SU-DHL-6 (cell line): ENCODE results near the gene COL4A2.

Experiments used
- H2AFZ ChIP-seq: fragments of 200-600 bp; sonication (generic); 2 replicates; pipeline ENCODE4 v1.6.1; 2014; ENCODE audit warnings: low read depth, mild to moderate bottlenecking, moderate library complexity, mixed read lengths, antibody characterized with exemption, low read length; ENCODE audit not compliant: severe bottlenecking
- H3F3A ChIP-seq: fragments of 200-600 bp; shearing (Covaris generic); 2 replicates; pipeline ENCODE4 v1.6.0; 2016; ENCODE audit warnings: antibody characterized with exemption, mild to moderate bottlenecking; ENCODE audit not compliant: insufficient read depth
- H3K27ac ChIP-seq: fragments of 200-600 bp; sonication (generic); 2 replicates; pipeline ENCODE4 v1.5.1; 2016; ENCODE audit warnings: low read depth, mild to moderate bottlenecking, low read length, moderate library complexity, mixed read lengths
- H3K27me3 ChIP-seq: fragments of 200-600 bp; sonication (generic), shearing (Covaris generic); 2 replicates; pipeline ENCODE4 v1.6.0; 2014; ENCODE audit warnings: mild to moderate bottlenecking, low read length
- H3K36me3 ChIP-seq: fragments of 200-600 bp; sonication (generic); 2 replicates; pipeline ENCODE4 v1.6.1; 2014; ENCODE audit warnings: mild to moderate bottlenecking, low read length, mixed read lengths
- H3K4me2 ChIP-seq: fragments of 300-600, 200-600 bp; shearing (Covaris generic), sonication (generic); 2 replicates; pipeline ENCODE4 v1.6.0; 2014; ENCODE audit warnings: low read length, low read depth, mild to moderate bottlenecking; ENCODE audit not compliant: poor library complexity, severe bottlenecking
- H3K4me3 ChIP-seq: fragments of 200-600 bp; sonication (generic); 2 replicates; pipeline ENCODE4 v1.5.1; 2014; ENCODE audit warnings: antibody characterized with exemption, low read length, mild to moderate bottlenecking, mixed read lengths; ENCODE audit not compliant: insufficient read depth, poor library complexity, severe bottlenecking
- H3K79me2 ChIP-seq: fragments of 200-600 bp; sonication (generic); 2 replicates; pipeline ENCODE4 v1.6.1; 2014; ENCODE audit warnings: mild to moderate bottlenecking, low read length, moderate library complexity; ENCODE audit not compliant: insufficient read depth
- H3K9ac ChIP-seq: fragments of 200-600 bp; sonication (generic); 2 replicates; pipeline ENCODE4 v1.7.0; 2014; ENCODE audit warnings: mild to moderate bottlenecking, low read length
- H3K9me2 ChIP-seq: fragments of 200-600 bp; sonication (generic); replicated peaks from 2 replicates; pipeline ENCODE4 v1.6.1; 2014; ENCODE audit warnings: low read length; ENCODE audit not compliant: insufficient read depth
- H3K9me3 ChIP-seq: fragments of 200-600 bp; sonication (generic); 2 replicates; pipeline ENCODE4 v1.6.1; 2014; ENCODE audit warnings: low read length, mixed read lengths; ENCODE audit not compliant: insufficient read depth
- H4K20me1 ChIP-seq: fragments of 200-600 bp; sonication (generic); 2 replicates; pipeline ENCODE4 v1.6.1; 2014; ENCODE audit warnings: low read depth, mild to moderate bottlenecking, antibody characterized with exemption, low read length, moderate library complexity, mixed read lengths
- CTCF ChIP-seq: fragments of 200-600 bp; sonication (generic); IDR thresholded peaks from one replicate; pipeline ENCODE4 v1.5.1; 2017; ENCODE audit warnings: antibody characterized with exemption, mild to moderate bottlenecking, low read length, moderate library complexity; ENCODE audit not compliant: insufficient read depth, poor library complexity, severe bottlenecking
- EZH2phosphoT487 ChIP-seq: fragments of 200-600 bp; sonication (generic), shearing (Covaris generic); conservative IDR thresholded peaks from 2 replicates; pipeline ENCODE4 v1.6.1; 2018; ENCODE audit warnings: mild to moderate bottlenecking, antibody characterized with exemption, low read length, moderate library complexity, mixed read lengths

COL4A2 gene

GRCh38 chr13:110294146-110294545, 12.9 kb upstream of the COL4A2 start:
- Histone ChIP-seq H3K79me2 (no peaks in the 10 kb centered on the region), H3K9ac (no peak overlapping the region), H4K20me1 (no peaks in the 10 kb centered on the region), H3K9me3 (no peaks in the 10 kb centered on the region), H3K4me3 (no peak overlapping the region), H3K36me3 (no peaks in the 10 kb centered on the region), H3K9me2 (no peaks in the 10 kb centered on the region), H3K27ac (no peak overlapping the region), H3F3A (no peaks in the 10 kb centered on the region), H3K27me3 (no peaks in the 10 kb centered on the region), H2AFZ (no peak overlapping the region), H3K4me2 (no peak overlapping the region)
- no peak for TF ChIP-seq CTCF
- no peak for TF ChIP-seq EZH2phosphoT487

GRCh38 chr13:110294622-110295021, 12.5 kb upstream of the COL4A2 start:
- Histone ChIP-seq H3K27ac (no peak overlapping the region), H3K9me2 (no peaks in the 10 kb centered on the region), H3K4me3 (no peak overlapping the region), H3K9ac (no peak overlapping the region), H2AFZ (no peak overlapping the region), H3K4me2 (no peak overlapping the region), H3K36me3 (no peaks in the 10 kb centered on the region), H4K20me1 (no peaks in the 10 kb centered on the region), H3K79me2 (no peaks in the 10 kb centered on the region), H3K27me3 (no peaks in the 10 kb centered on the region), H3F3A (no peaks in the 10 kb centered on the region), H3K9me3 (no peaks in the 10 kb centered on the region)
- TF ChIP-seq EZH2phosphoT487 (no peak), CTCF (no peak)

GRCh38 chr13:110297011-110297410, 10.1 kb upstream of the COL4A2 start:
- no peak overlapping the region for H3K27ac ChIP-seq
- H4K20me1 ChIP-seq = no peaks in the 10 kb centered on the region
- H3K9me2 ChIP-seq = no peaks in the 10 kb centered on the region
- H2AFZ ChIP-seq = no peak overlapping the region
- no peaks in the 10 kb centered on the region for H3K27me3 ChIP-seq
- H3K9ac ChIP-seq = no peak overlapping the region
- H3K9me3 ChIP-seq = no peaks in the 10 kb centered on the region
- H3K4me3 ChIP-seq = no peak overlapping the region
- H3K79me2 ChIP-seq = no peaks in the 10 kb centered on the region
- no peaks in the 10 kb centered on the region for H3K36me3 ChIP-seq
- H3K4me2 ChIP-seq = no peak overlapping the region
- no peaks in the 10 kb centered on the region for H3F3A ChIP-seq
- TF ChIP-seq CTCF (no peak), EZH2phosphoT487 (no peak)
